ENCODE results near the gene COL8A1.

GRCh38 chr3:99630815-99631214 is 7.6 kb upstream of the COL8A1 start:
- TF ChIP-seq POLR2A (IDR thresholded peaks at IDR 0.05) (no peak), CTCF (IDR thresholded peaks at IDR 0.05) (no peak)
